Smooth muscle cell of the coronary artery (primary cell): ENCODE results near the gene ELOVL4. TPM values are rescaled to one million over a fixed set of nuclear protein-coding genes. Genes with fewer than 3 reads are reported as not detected.

Source experiments
- total RNA-seq: library from RNA; depleted of rRNA; stranded (reverse); fragments of >200 nt; gene quantifications from 2 replicates; pipeline ENCODE4 v1.2.3, GENCODE V29; 2014; ENCODE audit warnings: low replicate concordance

The ELOVL4 gene
- total RNA-seq = 2.5 and 3.1 TPM in 2 replicates

DNA sequence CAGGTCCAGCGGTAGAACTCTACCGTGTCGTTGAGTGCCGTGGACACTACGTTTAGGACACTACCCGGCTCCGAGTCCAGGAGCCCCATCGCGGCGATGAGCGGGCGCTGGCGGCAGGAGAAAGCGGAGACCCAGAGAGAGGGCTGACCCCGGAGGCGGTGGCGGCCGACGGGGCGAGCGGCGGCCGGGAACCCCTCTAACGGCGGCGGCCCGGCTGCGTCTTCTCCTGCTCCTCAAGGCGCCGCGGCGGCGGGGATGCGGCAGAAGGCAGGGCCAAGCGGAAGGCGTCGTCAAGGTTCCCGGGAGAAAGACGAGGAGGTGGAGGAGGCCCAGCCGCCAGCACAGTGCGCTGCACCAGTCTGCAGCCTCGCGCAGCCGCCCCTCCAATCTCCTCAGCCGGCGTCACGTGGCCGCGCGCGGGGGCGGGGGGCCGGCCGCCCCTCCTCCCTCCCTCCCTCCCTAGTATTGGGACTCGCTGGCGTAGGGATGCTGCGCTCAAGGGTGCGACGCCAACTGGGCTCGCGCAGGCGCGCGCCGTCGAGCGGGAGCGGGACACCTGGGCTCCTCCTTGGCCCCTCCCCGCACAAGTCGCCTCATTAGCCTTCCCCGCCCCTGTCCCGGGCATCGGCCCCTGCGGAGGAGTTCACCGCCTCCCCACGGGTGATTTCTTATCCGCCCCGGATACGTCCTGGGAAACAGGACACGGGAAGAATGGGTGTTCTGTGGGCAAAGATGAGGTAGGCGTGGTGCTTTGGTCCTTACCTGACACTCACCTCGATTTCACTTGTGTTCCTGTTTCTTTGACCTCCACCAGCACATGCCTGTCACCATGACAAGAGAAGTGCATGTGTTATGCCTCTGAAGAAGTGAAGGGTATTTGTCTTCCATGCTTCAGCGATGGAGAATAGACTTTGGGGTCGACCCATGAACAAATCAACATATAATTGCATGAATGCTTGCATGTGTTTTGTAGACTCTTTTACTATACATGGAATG, at the start of gene ELOVL4:
TSS of gene ELOVL4 (minus strand) at position 363 of the 996 bp plus-strand sequence. CDS start at position 89, 274 bp downstream.

Other genes starting within 250 kb of the ELOVL4 start
- 0.70 and 5.9 TPM in 2 replicates for gene TTK, start 57.1 kb upstream of the ELOVL4 start, total RNA-seq
- gene BCKDHB, start 159.1 kb upstream of the ELOVL4 start, total RNA-seq = 5.7 and 10.6 TPM in 2 replicates